Measurements from ENCODE around the gene DCN.

Gene DCN

GRCh38 chr12:91163116-91163515, 19.5 kb downstream of the DCN start:
- Histone ChIP-seq H3K4me2 (ENCODE audit: low read length) (no peak overlapping the region), H4K20me1 (ENCODE audit: insufficient read depth, low read length) (no peaks in the 10 kb centered on the region), H3K4me1 (ENCODE audit: low read length) (no peaks in the 10 kb centered on the region), H3K27ac (ENCODE audit: low read length) (no peak overlapping the region), H3K9me3 (ENCODE audit: insufficient read depth, low read length) (no peaks in the 10 kb centered on the region), H3K27me3 (ENCODE audit: low read depth, low read length) (no peaks in the 10 kb centered on the region), H3K36me3 (replicated peaks; ENCODE audit: low read depth, low read length) (no peaks in the 10 kb centered on the region), H3K4me3 (ENCODE audit: low read length) (no peak overlapping the region), H3K9ac (ENCODE audit: low read length) (no peak overlapping the region), H3K79me2 (ENCODE audit: low read length) (no peaks in the 10 kb centered on the region), H2AFZ (ENCODE audit: low read depth, low read length) (no peak overlapping the region)
- no peak for TF ChIP-seq CTCF (IDR thresholded peaks at IDR 0.05; ENCODE audit: low read depth, low read length)
- TF ChIP-seq EZH2phosphoT487 (IDR thresholded peaks at IDR 0.05; ENCODE audit: low read depth), result no peak

GRCh38 chr12:91161009-91161408, 21.6 kb downstream of the DCN start:
- no peaks in the 10 kb centered on the region for H3K4me1 ChIP-seq (ENCODE audit: low read length)

GRCh38 chr12:91155990-91156389, 26.6 kb downstream of the DCN start:
- Histone ChIP-seq H3K27ac (ENCODE audit: low read length) (no peak overlapping the region), H3K9me3 (ENCODE audit: insufficient read depth, low read length) (no peaks in the 10 kb centered on the region), H3K27me3 (ENCODE audit: low read depth, low read length) (no peaks in the 10 kb centered on the region), H3K4me1 (ENCODE audit: low read length) (peaks cover 3% of the 10 kb centered on the region; the same call in 1 of the 2 replicates), H3K79me2 (ENCODE audit: low read length) (no peaks in the 10 kb centered on the region), H3K36me3 (replicated peaks; ENCODE audit: low read depth, low read length) (no peaks in the 10 kb centered on the region), H3K4me2 (ENCODE audit: low read length) (no peak overlapping the region), H4K20me1 (ENCODE audit: insufficient read depth, low read length) (no peaks in the 10 kb centered on the region), H2AFZ (ENCODE audit: low read depth, low read length) (no peak overlapping the region), H3K4me3 (ENCODE audit: low read length) (no peak overlapping the region), H3K9ac (ENCODE audit: low read length) (no peak overlapping the region)
- TF ChIP-seq CTCF (IDR thresholded peaks at IDR 0.05; ENCODE audit: low read depth, low read length) (no peak), EZH2phosphoT487 (IDR thresholded peaks at IDR 0.05; ENCODE audit: low read depth) (no peak)

More at GRCh38 chr12:91161009-91161408, 21.6 kb downstream of the DCN start:
- Histone ChIP-seq H3K9me3 (ENCODE audit: insufficient read depth, low read length) (no peaks in the 10 kb centered on the region), H3K9ac (ENCODE audit: low read length) (no peak overlapping the region), H2AFZ (ENCODE audit: low read depth, low read length) (no peak overlapping the region), H3K36me3 (replicated peaks; ENCODE audit: low read depth, low read length) (no peaks in the 10 kb centered on the region), H4K20me1 (ENCODE audit: insufficient read depth, low read length) (no peaks in the 10 kb centered on the region), H3K4me3 (ENCODE audit: low read length) (no peak overlapping the region), H3K27ac (ENCODE audit: low read length) (no peak overlapping the region), H3K4me2 (ENCODE audit: low read length) (no peak overlapping the region), H3K79me2 (ENCODE audit: low read length) (no peaks in the 10 kb centered on the region), H3K27me3 (ENCODE audit: low read depth, low read length) (no peaks in the 10 kb centered on the region)
- TF ChIP-seq CTCF (IDR thresholded peaks at IDR 0.05; ENCODE audit: low read depth, low read length) (no peak), EZH2phosphoT487 (IDR thresholded peaks at IDR 0.05; ENCODE audit: low read depth) (no peak)

- no peak overlapping the region for H3K4me2 ChIP-seq (ENCODE audit: low read length)
- H3K79me2 ChIP-seq (ENCODE audit: low read length), result no peaks in the 10 kb centered on the region
- TF ChIP-seq CTCF (IDR thresholded peaks at IDR 0.05; ENCODE audit: low read depth, low read length), result no peak
- no peaks in the 10 kb centered on the region for H3K27me3 ChIP-seq (ENCODE audit: low read depth, low read length)
- peaks cover 3% of the 10 kb centered on the region; the same call in 1 of the 2 replicates for H3K4me1 ChIP-seq (ENCODE audit: low read length)
- no peaks in the 10 kb centered on the region for H4K20me1 ChIP-seq (ENCODE audit: insufficient read depth, low read length)
- no peak overlapping the region for H2AFZ ChIP-seq (ENCODE audit: low read depth, low read length)
- no peak overlapping the region for H3K4me3 ChIP-seq (ENCODE audit: low read length)
- no peaks in the 10 kb centered on the region for H3K36me3 ChIP-seq (replicated peaks; ENCODE audit: low read depth, low read length)
- no peaks in the 10 kb centered on the region for H3K9me3 ChIP-seq (ENCODE audit: insufficient read depth, low read length)
- no peak overlapping the region for H3K27ac ChIP-seq (ENCODE audit: low read length)
- H3K9ac ChIP-seq (ENCODE audit: low read length), result no peak overlapping the region
These were observed 28.5 kb downstream of the DCN start for GRCh38 chr12:91154131-91154530.
